GM19238 (cell line): Measurements from ENCODE around the gene ZNF664.

Experiments used
- DNase-seq: peaks from one replicate; pipeline ENCODE4 v3.0.0; 2011; ENCODE audit warnings: low spot score; ENCODE audit not compliant: insufficient read length

ZNF664 gene

GRCh38 chr12:123958876-123959275 lies 14.1 kb upstream of the ZNF664 start:
- DNase-seq = no peak

GRCh38 chr12:123960029-123960735 lies 12.8 kb upstream of the ZNF664 start:
- no peak for DNase-seq

- DNase-seq = no peak
Observed at GRCh38 chr12:123960856-123961255, 12.2 kb upstream of the ZNF664 start.

GRCh38 chr12:123961585-123962345 lies 11.2 kb upstream of the ZNF664 start:
- DNase-seq = no peak

- no peak for DNase-seq
Observed at GRCh38 chr12:123962513-123962912, 10.5 kb upstream of the ZNF664 start.

- no peak for DNase-seq
Observed at GRCh38 chr12:123963821-123964220, 9.2 kb upstream of the ZNF664 start.

GRCh38 chr12:123965382-123965781 lies 7.6 kb upstream of the ZNF664 start:
- DNase-seq = no peak

- no peak for DNase-seq
Observed at GRCh38 chr12:123966596-123966995, 6.4 kb upstream of the ZNF664 start.

- no peak for DNase-seq
Observed at GRCh38 chr12:123967121-123967586, 5.9 kb upstream of the ZNF664 start.

- DNase-seq = no peak
Observed at GRCh38 chr12:123971449-123971769, 1.6 kb upstream of the ZNF664 start.

- DNase-seq = peak; percentile 16
Observed at GRCh38 chr12:123971770-123972456, 1.1 kb upstream of the ZNF664 start.

GRCh38 chr12:123973552-123974341 lies 732 bp downstream of the ZNF664 start:
- DNase-seq = no peak

GRCh38 chr12:123976227-123976826 lies 3.3 kb downstream of the ZNF664 start:
- no peak for DNase-seq

GRCh38 chr12:123979566-123979965 lies 6.6 kb downstream of the ZNF664 start:
- no peak for DNase-seq

GRCh38 chr12:123982269-123982668 lies 9.3 kb downstream of the ZNF664 start:
- DNase-seq = no peak

- no peak for DNase-seq
Observed at GRCh38 chr12:123983822-123984485, 10.9 kb downstream of the ZNF664 start.

- no peak for DNase-seq
Observed at GRCh38 chr12:123984903-123985302, 11.9 kb downstream of the ZNF664 start.

- DNase-seq = no peak
Observed at GRCh38 chr12:123986374-123986965, 13.5 kb downstream of the ZNF664 start.

- no peak for DNase-seq
Observed at GRCh38 chr12:123987022-123987421, 14.0 kb downstream of the ZNF664 start.

- DNase-seq = no peak
Observed at GRCh38 chr12:123989168-123989567, 16.2 kb downstream of the ZNF664 start.
